Measurements from ENCODE around the gene C9orf152. TPM values are rescaled to one million over a fixed set of nuclear protein-coding genes. Genes with fewer than 3 reads are reported as not detected.

Gene C9orf152
- total and polyA plus RNA-seq, 2 of the 13 experiments (the other 11 are each of a cell fraction or from before 2014, with no cell fraction given) = 0.24 to 0.48 TPM

DNA sequence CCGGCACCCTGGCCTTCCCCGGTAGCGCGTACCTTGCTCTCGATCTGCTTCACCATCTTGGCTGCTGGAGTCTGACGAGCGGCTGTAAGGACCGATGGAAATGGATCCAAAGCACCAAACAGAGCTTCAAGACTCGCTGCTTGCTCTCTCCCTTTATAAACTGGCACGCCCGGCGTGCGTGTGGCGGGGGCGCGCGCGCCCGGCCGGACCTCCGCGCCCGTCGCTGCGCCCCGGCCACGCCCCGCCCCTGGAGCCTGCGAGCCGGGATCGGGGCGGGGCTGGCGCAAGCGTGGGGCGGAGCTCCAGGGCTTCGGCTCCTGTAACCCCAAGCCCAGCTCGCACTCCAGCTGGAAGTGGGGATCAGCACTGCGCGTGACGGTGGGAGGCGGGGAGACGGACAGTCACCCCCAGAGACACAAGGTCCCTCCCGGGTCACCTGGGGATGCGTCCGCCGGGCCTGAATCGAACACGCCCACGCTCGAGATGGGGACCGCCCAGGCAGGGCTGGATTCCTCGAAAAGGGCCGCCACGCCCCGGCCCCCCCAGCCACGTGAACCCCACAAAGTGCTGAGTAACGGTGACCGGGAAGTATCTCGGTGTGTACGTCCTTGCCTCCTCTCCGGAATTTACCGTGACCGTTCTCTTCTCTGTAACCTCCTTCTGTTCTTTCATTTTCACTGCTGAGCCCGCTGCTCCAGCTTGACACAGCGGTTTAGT lies 48.6 kb upstream of the C9orf152 start, which contains the start of gene TXN (continued):
- TF ChIP-seq REPIN1 (CRISPR knock-in tag; IDR thresholded peaks at IDR 0.05; ENCODE audit: borderline replicate concordance, low read depth) (no peak), BCLAF1 (IDR thresholded peaks at IDR 0.05) (no peak), CBX1 (IDR thresholded peaks at IDR 0.05; ENCODE audit: low read depth) (no peak), ZBTB46 (CRISPR knock-in tag; IDR thresholded peaks at IDR 0.05; ENCODE audit: borderline replicate concordance) (no peak), PHF21A (CRISPR knock-in tag; IDR thresholded peaks at IDR 0.05) (no peak), ZC3H13 (CRISPR knock-in tag; IDR thresholded peaks at IDR 0.05) (no peak), ATAD3A (CRISPR knock-in tag; IDR thresholded peaks at IDR 0.05) (no peak), ZNF609 (CRISPR knock-in tag; IDR thresholded peaks at IDR 0.05; ENCODE audit: borderline replicate concordance) (peak; percentile 35; the same call in 1 of the 2 replicates)
- TF ChIP-seq, protein P1, sequence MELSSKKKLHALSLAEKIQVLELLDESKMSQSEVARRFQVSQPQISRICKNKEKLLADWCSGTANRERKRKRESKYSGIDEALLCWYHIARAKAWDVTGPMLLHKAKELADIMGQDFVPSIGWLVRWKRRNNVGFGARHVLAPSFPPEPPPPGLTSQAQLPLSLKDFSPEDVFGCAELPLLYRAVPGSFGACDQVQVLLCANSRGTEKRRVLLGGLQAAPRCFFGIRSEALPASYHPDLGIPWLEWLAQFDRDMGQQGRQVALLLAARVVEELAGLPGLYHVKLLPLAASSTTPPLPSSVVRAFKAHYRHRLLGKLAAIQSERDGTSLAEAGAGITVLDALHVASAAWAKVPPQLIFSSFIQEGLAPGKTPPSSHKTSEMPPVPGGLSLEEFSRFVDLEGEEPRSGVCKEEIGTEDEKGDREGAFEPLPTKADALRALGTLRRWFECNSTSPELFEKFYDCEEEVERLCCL (CRISPR knock-in tag; IDR thresholded peaks at IDR 0.05; ENCODE audit: borderline replicate concordance) = no peak; the same call in 1 of the 2 replicates
- TF ChIP-seq, protein P2, sequence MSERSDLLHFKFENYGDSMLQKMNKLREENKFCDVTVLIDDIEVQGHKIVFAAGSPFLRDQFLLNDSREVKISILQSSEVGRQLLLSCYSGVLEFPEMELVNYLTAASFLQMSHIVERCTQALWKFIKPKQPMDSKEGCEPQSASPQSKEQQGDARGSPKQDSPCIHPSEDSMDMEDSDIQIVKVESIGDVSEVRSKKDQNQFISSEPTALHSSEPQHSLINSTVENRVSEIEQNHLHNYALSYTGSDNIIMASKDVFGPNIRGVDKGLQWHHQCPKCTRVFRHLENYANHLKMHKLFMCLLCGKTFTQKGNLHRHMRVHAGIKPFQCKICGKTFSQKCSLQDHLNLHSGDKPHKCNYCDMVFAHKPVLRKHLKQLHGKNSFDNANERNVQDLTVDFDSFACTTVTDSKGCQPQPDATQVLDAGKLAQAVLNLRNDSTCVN (CRISPR knock-in tag; IDR thresholded peaks at IDR 0.05; ENCODE audit: borderline replicate concordance) = no peak; the same call in 1 of the 2 replicates
- TF ChIP-seq, protein P3, sequence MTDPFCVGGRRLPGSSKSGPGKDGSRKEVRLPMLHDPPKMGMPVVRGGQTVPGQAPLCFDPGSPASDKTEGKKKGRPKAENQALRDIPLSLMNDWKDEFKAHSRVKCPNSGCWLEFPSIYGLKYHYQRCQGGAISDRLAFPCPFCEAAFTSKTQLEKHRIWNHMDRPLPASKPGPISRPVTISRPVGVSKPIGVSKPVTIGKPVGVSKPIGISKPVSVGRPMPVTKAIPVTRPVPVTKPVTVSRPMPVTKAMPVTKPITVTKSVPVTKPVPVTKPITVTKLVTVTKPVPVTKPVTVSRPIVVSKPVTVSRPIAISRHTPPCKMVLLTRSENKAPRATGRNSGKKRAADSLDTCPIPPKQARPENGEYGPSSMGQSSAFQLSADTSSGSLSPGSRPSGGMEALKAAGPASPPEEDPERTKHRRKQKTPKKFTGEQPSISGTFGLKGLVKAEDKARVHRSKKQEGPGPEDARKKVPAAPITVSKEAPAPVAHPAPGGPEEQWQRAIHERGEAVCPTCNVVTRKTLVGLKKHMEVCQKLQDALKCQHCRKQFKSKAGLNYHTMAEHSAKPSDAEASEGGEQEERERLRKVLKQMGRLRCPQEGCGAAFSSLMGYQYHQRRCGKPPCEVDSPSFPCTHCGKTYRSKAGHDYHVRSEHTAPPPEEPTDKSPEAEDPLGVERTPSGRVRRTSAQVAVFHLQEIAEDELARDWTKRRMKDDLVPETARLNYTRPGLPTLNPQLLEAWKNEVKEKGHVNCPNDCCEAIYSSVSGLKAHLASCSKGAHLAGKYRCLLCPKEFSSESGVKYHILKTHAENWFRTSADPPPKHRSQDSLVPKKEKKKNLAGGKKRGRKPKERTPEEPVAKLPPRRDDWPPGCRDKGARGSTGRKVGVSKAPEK (CRISPR knock-in tag; IDR thresholded peaks at IDR 0.05; ENCODE audit: borderline replicate concordance) = no peak

Measured in HepG2 (cell line).